NCI-H1105 treated with DMSO at 0.1 percent for 48 hours (cell line): ENCODE results near the gene RABL6.
"Not testable (repeated sequence)": the region's sequence is repeated elsewhere in the genome, so short reads cannot be mapped to it uniquely, and the experiment has no call there.

Experiments
- DNase-seq: peaks from one replicate; lab custom pipeline; 2025; lab: John Stamatoyannopoulos, UW

The RABL6 gene

DNA sequence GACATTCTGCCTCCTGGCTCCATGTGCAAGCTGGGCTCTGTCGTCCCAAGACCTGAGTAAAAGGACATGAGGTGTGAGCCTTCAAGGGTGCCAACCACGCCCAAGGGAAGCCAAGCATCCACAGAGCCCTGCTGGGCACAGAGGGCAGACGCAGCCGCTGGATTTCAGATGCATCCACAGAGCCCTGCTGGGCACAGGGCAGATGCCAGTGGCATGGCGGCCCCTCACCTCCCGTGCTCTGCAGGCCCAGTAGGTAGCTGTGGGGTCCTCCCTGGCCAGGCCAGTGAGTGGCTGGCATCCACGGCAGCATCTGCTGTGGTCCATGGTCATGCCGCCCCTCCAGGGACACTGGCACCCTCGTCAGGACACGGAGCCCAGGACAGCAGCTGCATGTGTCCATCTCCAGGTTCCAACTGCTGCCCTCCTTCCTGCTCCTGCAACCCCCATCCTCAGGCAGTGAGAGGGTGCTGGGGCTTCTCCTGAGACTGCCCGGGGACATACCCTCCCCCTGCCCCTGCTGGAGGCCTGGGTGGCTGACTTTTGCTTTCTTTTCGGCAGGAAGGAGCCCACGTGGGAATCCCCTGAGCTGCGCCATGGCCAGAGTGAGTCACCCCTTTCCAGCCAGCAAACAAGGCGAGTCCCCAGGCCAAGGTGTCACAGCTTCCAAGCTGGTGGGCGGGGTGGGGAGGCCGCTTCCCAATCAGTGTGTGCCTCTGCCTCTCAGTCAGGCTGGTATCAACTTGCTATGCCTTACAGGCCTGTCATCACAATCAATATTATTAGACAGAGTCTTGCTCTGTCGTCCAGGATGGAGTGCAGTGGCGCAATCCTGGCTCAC is 74.6 kb downstream of the RABL6 start:
- no peak for DNase-seq

DNA sequence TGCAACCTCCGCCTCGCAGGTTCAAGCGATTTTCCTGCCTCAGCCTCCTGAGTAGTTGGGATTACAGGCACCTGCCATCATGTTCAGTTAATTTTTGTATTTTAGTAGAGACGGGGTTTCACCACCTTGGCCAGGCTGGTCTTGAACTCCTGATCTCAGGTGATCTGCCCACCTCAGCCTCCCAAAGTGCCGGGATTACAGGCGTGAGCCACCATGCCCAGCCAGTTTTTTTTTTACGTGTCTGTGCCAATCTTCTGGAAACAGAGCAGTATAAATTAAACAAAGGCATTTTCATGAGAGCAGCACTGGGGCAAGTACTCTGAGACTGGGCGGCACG is 75.2 kb downstream of the RABL6 start:
- DNase-seq, result not testable (repeated sequence)

DNA sequence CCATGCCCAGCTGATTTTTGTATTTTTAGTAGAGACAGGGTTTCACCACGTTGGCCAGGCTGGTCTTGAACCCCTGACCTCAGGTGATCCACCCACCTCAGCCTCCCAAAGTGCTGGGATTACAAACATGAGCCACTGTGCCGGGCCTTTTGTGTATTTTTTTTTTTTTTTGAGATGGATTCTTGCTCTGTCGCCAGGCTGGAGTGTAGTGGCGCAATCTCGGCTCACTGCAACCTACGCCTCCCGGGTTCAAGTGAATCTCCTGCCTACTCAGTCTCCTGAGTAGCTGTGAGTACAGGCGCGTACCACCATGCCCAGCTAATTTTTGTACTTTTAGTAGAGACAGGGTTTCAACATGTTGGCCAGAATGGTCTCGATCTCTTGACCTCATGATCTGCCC is 75.9 kb downstream of the RABL6 start:
- DNase-seq, result not testable (repeated sequence)

DNA sequence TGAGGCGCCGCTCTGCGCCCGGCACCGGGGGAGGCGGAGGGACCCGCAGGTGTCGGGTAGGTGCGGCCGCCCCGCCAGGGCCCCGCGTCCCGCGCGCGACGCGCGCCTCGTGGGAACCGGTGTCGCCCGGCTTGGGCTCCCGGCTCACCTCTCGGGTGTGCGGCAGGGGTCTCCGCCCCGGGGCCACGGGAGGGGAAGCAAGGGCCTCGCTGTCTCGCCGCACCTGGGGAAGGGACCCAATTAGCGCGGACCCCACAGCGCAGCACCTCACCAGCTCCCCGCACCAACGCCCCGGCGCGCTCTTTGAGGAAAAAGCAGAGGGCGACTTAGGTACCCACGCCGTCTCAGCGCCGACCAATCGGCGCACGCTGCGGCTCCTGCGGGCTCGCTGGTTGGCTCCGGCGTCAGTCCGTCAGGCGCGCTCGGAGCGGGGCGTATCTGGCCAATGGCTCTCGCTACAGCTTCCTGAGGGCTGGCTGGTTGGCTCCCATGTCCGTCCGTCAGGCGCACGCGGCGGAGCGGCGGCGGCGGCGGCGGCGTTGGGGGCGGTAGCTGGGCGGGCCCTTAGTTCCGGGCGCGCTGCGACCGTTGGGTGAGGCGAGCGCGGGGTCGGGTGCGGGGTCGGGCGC is 78.3 kb downstream of the RABL6 start, which contains the start of gene TRAF2:
Gene TRAF2, plus strand, starts transcription at position 567 of the 629 bp plus-strand sequence. CDS start 12,225 bp downstream, outside the sequence.
- DNase-seq, result peak; percentile 95

DNA sequence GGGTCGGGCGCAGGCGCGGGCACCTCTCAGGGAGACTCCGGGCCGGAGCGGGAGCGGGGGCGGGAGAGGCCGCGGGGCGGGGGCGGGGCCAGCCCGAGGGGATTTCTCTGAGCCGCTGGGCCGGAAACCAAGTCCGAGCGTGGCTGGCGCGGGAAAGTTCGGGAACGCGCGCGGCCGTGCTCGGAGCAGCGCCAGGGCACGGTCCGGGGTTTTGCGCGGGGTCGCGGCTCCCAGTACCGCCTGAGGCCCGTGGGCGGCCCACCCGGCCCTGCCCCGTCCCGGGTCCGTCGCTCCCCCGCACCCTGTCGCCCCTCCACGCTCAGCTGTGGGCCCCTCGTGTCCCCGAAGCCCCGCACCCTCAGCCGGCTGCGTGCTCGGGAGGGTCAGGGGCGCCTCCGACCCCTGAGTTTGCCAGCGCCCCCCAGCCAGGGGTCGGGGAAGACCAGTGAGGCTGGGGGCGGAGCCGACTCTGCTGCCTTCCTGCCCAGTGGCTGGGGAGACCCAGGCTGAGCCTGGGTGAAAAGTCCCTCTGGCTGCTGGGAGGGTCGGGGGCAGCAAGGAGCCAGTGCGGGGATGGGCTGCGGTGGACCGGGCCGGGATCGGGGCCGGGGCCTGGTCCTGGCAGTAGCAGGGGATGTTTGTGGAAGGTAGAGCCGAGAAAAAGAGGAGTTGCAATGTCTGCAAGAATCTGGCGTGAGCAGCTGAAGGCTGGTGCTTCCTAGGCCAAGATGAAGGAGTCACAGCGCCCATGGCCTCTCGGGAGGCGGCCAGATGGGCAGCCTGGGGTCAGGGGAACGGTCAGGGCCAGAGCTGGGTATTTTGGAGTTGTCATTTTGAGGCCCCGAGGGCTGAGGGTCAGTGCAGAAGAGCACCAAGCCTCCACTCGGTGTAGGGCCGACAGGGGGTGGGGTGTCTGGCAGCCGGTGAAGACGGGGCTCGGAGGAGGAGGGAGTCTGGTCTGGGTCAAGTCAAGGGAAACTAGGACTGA is 79.2 kb downstream of the RABL6 start:
- DNase-seq, result no peak

DNA sequence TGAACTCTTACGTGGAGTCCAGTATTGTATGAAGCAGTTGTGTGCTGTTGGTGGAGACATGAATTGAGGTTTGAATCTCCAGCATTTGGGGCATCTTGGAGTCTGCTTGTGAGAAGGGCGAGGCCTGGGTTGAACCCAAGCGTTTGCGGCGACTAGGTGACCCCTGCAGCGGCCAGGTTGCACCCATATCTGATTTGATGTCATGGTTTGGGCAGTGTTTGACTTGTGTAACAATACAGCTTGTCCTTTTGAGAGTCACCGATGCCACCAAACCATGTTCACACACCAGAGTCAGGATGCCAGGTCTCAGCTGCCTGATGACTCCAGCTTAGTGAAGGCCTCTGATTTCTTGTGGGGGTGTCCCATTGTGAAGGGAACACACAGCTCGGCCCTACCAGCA is 80.7 kb downstream of the RABL6 start:
- DNase-seq, result no peak

DNA sequence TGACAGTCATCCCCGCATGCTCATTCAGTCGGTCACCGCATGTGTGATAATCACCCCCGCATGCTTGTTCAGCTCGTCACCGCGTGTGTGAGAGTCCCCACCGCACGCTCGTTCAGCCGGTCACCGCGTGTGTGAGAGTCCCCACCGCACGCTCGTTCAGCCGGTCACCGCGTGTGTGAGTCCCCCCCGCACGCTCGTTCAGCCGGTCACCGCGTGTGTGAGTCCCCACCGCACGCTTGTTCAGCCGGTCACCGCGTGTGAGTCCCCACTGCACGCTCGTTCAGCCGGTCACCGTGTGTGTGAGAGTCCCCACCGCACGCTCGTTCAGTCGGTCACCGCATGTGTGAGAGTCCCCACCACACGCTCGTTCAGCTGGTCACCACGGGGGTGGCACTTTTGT is 82.1 kb downstream of the RABL6 start:
- no peak for DNase-seq

DNA sequence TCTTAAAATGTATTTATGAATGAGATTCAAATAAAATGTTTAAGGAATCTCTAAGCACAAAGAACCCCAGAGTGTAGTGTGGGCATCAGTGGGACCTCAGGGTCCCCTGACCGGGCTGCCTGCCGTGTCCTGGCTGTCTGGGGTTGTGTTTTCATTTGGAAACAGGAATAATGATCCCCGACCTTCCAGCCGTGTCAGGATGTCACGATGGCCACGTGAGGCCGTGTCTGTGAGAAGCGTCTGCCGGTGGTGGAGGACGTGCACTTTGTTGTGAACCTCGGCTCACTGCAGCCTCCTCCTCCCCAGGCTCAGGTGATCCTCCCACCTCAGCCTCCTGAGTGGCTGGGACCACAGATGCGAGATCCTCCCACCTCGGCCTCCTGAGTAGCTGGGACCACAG is 82.9 kb downstream of the RABL6 start:
- DNase-seq, result no peak
